NCI-H2171 treated with DMSO at 0.1 percent for 48 hours (cell line): Measurements from ENCODE around the gene WDSUB1.

Source experiments
- DNase-seq: peaks from one replicate; lab custom pipeline; 2025; lab: John Stamatoyannopoulos, UW

Gene WDSUB1, protein sequence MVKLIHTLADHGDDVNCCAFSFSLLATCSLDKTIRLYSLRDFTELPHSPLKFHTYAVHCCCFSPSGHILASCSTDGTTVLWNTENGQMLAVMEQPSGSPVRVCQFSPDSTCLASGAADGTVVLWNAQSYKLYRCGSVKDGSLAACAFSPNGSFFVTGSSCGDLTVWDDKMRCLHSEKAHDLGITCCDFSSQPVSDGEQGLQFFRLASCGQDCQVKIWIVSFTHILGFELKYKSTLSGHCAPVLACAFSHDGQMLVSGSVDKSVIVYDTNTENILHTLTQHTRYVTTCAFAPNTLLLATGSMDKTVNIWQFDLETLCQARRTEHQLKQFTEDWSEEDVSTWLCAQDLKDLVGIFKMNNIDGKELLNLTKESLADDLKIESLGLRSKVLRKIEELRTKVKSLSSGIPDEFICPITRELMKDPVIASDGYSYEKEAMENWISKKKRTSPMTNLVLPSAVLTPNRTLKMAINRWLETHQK

DNA sequence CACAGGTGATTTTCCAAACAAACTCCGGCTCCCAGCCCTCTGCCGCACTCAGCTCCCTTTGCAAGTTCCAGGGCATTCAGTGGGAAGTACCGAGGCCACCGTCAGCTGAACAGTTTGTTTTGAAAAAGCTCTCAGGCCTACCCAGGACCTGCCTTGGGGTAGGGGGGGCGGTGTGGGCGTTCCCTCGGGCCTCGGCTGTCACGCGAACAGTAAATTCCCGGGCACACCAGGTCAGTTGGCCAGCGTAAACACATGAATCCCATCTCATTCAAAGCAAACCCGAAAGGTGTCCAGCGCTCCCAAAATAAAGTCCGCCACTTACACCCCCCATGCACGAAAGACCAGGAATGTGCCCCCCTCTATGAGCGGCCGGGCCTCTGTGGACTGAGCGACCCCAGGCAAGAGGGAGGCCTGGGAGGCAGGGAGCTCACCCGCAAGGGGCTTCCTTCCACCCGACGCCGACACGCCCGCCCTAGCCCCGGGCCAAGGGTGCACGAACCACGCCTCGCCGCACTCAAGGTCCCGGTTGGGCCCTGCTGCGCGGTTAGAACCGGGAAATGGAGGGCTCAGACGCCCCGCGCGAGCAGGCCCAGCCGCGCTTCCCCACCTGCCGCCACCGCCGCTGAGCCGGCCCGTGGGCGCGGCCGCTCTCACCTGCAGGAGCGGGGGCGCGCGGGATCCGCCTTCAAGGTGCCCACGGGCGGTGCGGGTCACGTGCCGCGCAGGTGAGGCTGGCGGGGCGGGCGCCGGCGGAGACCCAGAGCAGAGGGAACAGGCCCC lies at the start of gene WDSUB1:
TSS of gene WDSUB1 (minus strand) at position 775 of the 780 bp plus-strand sequence. CDS start 3,634 bp downstream, outside the sequence.
- peak; percentile 85 for DNase-seq

DNA sequence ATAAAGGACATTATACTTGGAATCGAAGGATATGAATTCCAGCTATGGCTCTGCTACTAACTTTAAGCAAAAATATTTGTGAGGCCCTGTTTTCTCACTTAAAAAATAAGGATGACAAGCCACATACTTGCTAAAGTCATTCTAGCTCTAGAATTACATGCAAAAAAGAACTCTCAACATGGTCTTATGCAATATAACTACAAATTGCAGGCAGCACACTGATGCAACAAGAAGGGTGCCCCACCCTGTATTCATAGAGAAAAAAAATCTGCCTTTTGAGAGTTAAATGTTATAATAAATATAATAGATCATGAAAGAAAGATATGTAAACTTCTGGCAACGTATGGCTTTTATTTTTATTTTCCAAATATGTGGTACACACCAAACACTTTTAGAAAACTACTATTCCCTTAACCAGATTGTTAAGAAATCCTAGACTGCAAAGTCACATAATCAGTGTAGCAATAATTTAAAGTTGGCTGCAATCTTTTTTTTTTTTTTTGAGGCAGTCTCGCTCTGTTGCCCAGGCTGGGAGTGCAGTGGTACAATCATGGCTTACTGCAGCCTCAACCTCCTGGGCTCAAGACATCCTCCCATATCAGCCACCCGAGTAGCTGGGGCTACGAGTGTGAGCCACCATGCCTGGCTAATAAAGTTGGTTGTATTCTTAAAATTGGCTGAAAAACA lies 40.2 kb upstream of the WDSUB1 start:
- DNase-seq, result no peak

DNA sequence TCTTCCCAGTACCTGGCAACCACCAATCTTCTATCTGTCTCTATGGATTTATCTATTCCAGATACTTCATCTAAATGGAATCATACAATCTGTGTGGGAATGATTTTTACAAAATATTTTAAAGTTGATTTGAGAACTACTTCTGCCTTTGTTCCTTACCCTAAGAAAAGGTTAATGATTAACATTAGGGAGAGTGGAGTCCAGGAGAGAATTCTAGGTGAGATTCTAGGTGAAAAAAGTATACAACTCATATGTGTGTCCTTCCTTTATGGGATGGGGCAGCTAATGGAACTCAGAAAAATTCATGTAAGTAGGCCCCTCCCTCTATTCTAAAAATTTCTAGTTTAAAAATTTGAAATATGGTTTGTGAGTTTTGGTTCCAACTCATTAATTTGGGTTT lies 35.9 kb upstream of the WDSUB1 start:
- no peak for DNase-seq

DNA sequence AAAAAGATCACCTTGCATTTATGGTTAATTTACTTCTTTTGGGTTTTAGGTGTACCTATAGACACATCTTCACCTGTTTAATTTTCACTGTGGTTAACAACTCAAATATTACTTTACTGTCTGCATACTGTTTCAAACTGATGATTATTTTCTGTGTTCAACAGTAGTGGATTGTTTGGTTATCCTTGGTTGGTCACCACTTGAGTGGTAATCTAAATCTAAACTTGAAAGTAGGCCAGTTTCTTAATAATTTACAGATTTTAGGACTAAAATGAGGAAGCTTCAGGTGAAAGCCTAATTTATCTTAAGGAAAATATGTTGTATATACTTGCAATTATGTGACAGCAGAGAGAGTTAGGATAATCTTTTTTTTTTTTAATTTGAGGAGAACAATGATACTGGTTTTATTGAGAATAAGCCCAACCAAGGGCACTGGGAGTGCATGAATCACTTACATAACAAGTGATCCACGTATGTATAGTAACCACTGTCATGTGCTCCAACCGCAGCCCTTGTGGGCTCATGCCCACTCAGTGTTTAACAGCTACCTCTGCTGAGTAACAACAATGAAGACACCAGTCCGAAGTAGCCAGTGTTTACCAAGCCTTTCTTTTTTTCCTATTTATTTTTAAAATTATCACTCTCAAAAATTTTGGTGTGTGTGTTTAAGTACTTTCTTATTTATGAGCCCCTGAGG lies 31.0 kb upstream of the WDSUB1 start:
- DNase-seq, result no peak

DNA sequence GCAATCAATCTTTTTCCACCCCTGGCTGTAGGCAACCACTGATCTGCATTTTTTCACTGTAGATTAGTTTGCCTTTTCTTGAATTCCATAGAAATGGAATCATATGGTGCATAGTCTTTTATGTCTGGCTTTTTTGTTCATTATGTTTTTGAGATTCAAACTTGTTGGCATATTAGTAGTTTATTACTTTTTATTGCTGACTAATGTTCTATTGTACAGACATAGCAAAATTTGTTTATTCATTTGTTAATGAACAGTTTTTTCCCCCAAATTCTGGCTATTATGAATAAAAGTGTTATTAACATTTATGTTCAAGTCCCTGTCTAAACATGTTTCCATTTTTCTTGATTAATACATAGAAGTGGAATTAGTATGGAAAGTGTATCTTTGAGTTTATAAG lies 21.4 kb upstream of the WDSUB1 start:
- DNase-seq, result no peak

DNA sequence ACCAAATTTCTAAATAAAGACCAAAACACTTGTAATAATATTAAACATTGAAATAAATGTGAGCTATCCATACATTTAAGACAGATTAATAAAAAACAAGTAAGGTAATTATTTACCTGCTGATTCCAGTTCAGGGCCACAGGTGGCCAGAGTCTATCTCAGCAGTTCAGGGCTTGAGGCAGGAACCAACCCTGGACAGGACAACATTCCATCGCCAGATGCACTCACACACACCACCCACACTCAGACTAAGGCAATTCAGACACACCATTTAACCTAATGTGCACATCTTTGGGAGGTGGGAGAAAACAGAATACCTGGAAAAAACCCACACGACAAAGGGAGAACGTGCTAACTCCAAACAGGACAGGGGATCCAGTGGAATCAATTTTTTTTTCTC lies 14.1 kb upstream of the WDSUB1 start:
- DNase-seq, result no peak

DNA sequence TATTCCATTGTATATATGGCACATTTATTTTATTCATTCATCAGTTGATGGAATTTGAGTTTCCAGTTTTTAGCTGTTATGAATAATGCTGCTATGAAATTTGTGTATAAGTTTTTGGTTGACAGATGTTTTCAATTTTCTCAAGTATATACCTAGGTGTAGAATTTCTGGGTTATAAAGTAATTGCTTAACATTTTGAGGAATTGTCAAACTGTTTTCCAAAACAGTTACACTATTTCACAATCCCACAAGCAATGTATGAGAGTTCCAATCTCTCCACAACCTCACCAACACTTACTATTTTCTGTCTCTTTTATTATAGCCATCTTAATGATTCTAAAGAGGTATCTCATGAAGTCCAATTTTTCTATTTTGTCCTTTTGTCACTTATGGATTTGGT lies 12.5 kb upstream of the WDSUB1 start:
- no peak for DNase-seq

DNA sequence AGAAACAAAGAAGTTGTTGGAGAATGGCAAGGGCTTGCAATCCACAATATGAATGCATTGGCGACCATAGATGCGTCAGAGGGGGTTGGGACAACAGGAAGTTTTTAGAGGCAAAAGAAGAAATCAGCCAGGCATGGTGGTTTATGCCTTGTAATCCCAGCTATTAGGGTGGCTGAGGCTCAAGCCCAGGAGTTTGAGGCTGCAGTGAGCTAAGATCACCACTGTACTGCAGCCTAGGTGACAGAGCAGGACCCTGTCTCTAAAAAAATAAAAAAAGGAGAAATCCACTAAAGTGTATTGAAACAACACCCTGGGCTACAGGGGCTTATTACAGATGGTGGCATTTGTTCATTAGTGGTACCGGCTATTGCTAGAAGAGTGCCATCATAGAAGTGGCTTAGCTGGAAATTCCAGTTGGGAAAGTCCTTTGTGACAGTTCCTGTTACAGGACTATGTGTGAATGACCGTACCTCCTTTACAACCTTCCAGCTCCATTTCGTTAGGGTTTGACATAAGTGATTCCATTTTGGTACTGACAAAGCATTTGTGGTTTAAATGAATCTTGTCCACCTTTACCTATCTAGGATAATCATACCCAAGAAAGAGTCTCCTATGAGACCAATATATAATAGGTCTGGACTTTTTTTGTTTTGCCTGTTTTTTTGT lies 10.7 kb upstream of the WDSUB1 start:
- no peak for DNase-seq

DNA sequence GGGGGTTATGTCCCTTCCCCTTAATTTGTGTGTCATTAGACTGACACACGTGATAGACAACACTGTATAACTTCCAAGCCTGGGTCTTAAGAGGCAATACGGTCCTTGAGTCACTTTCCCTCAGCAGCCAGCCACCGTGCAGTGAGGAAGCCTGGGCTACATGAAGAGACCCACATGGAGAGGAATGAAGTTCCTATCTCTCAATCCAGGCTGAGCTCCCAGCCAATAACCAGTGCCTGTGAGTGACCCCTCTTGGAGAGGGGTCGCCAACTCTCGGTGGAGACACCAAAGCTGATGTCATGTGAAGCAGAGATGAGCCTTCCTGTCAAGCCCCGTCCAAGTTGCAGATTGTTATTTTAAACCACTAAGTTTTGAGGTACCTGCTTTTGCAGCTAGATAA lies 5.7 kb upstream of the WDSUB1 start:
- no peak for DNase-seq

DNA sequence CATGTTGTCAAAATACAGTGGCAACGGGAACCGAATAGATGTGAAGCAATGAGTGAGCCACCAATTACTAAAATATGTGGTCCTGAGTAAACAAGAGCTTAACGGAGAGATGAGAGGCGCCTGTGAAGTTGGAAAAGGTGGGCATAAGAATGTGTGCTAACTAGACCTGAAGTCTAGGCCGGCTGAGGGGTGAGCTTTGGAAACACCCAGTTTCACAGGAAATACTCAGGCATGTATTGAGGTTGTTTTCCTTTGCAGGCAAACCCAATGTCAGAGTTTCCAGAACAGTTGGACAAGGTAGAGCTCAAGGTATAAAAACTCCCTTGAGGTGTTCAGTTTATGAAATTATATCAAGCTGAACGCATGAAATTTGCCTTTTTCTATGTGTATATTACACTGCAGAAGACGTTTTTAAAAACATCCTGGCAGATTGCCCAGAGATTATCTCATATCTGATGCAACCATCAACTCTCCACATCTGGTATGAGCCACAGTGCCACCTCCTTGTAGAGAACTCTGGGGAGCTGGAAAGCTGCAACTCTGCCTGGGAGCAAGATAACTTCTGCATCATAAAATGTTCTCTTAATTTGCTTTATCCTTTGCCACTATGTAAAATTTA lies 3.9 kb upstream of the WDSUB1 start:
- peak; percentile 85 for DNase-seq

DNA sequence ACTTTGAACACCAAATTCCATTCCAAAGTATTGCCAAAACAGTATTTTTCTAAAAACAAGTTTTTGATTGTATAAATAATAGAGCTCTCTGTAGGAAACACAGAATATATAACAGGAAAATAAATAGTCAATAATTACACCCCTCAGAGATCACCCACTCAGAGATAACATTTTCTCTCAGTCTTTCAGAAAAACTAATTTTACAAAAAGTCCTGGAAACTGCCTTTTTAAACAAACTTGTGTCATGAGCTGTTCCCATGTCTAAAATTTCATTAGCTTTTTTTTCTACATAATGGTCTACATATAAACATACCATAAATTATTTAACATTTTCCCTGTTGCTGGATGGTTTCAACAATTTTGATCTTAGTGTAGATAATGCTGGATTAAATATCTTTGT lies 1.2 kb upstream of the WDSUB1 start:
- DNase-seq, result no peak

DNA sequence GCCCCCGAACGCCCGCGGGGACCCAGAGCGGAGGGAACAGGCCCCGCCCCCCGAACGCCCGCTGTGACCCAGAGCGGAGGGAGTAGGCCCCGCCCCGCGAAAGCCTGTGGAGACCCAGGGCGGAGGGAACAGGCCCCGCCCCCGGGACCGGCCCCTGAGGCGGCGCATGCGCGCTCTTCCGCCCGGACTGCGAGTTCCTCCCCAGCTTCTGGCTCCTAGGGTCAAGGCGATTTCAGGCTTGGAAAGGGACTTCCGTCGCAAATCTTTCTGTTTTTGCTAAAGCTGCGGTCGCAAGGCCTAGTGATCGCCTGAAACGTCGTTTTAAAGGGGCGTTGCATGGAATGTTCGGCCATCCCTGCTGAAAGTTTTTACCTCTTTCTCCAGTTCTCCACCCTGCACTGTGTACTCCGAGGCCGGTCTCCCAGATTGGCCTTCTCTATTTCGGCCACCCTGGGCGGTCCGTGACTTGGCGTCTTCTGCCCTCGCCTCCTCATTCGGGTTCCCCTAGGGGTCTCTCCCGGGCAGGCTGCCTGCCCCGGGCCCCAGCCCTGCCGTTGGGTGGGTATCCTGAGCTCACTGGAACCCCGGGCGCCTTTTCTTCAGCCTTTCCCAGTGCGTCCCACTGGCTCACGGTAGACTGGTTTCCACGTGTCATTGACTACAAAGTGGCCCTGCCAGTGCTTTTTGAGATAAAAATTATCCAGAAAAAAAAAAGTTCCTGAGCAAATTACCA lies 372 bp upstream of the WDSUB1 start:
- DNase-seq, result peak; percentile 95

DNA sequence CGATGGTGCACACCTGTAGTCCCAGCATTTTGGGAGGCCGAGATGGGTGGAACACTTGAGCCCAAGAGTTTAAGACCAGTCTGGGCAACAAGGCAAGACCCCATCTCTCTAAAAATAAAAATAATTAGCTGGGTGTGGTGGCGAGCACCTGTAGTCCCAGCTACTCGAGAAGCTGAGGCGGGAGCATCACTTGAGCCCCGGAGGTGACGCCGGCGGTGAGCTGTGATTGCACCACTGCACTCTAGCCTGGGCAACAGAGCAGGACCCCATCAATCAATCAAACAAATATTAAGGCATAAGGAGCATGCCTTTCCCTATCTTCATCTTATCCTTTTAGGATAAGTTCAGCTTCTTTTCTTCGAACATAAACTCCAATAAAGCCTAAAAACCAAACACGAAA lies 1.1 kb downstream of the WDSUB1 start:
- no peak for DNase-seq

DNA sequence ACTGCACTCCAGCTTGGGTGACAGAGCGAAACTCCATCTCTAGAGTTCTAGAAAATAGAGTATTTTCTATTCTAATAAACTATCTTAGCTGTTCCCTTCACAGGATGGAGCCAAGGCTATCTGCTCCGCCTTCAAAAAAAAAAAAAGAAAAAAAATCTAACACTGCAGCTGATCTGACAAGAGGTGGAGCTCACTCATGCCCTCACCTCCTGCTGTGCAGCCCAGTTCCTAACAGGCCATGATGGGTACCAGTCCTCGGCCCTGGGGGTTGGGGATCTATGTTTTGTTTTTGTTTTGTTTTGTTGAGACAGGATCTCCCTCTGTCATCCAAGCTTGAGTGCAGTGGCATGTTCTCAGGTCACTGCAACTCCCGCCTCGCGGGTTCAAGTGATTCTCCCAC lies 3.0 kb downstream of the WDSUB1 start:
- no peak for DNase-seq

DNA sequence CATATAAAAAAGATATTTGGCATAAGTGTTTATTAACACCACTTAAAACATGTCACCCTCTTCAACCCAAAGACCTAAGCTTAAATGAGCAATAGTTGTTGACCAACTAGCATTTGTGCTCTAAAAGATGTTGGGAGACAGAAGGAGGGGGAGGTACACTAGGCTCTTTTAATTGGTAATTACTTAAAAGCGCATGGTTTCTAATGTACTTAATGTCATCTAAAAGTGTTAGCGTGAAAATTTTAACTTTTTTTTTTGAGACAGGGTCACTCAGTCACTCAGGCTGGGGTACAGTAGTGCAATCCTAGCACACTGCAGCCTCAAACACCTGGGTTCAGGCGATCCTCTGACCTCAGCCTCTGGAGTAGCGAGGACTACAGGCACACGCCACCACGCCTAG lies 5.5 kb downstream of the WDSUB1 start:
- no peak for DNase-seq

DNA sequence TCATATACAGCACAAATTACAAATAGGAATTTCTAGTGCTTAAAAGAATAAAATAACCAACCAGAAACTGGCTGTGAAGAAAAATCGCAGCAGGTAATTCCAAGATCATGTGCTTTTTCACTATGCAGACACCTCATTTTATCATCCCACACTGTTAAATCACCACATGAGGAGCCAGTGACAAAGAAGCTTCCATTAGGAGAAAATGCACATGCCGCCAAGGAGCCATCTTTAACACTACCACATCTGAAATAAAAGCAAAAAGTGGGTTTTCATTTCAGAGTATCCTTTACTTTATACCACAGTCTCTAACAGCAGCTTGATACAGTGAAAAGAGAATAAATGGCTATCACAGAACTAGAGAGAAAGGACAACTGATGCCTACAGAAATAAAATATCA lies 6.8 kb downstream of the WDSUB1 start:
- DNase-seq, result no peak

DNA sequence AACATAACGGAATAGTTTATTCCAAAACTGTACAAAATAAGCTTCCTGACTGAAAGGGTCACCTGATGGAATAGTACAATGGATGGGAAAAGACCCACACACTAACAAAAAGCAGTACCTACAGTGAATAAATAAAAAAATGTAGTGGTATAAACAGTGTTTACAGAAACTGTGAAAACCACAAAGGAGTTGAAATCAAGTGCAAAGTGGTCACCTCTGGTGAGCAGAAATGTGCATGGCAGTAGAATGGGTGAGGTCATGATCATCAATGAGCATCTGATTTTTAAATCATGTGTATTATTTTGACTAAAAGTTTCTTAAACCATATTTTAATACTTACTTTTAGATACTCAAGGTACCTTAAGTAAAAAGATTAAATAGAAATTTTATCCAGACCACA lies 11.4 kb downstream of the WDSUB1 start:
- DNase-seq, result no peak

DNA sequence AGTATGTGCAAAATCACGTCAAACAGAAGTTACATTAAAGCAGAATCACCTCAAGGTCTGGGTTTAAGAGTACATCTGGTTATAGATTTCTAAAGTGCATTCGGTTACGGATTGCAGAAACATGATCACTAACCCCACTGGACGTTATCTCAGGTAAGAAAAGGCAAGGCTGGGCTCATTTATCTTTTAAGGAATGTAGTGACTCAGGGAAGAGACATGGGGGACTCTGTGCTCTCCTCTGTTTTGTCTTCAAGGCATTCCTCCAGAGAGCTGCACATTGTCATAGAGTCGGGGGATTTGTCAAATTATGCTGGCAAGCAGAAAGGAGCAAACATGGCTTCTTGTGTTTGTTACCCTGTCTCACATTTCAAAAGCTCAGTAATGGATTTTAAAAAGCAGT lies 14.3 kb downstream of the WDSUB1 start:
- DNase-seq, result no peak

DNA sequence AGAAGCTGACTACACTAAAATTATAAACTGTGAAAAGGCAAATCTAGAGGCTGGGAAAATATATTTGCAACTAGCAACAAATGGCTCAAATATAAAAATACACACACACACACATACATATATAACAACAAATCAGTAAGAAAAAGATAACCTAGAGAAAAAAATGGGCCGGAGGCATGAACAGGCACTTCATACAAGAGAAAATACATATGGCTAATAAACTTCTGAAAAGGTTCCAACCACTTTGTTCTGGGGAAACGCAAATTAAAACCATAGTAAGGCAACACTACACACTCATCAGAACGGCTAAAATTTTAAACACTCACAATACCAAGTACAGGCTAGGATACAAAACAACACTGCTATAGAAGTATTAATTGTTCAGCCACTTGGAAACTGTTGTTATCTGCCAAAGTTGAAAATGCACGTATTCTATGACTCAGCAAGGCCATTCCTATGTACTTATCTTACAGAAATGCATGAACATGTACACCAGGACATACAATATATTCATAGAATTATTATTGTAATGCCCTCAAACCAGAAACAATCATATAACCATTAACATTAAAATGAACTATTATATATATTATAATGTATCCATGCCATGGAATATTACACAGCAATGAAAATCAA lies 15.6 kb downstream of the WDSUB1 start:
- no peak for DNase-seq

DNA sequence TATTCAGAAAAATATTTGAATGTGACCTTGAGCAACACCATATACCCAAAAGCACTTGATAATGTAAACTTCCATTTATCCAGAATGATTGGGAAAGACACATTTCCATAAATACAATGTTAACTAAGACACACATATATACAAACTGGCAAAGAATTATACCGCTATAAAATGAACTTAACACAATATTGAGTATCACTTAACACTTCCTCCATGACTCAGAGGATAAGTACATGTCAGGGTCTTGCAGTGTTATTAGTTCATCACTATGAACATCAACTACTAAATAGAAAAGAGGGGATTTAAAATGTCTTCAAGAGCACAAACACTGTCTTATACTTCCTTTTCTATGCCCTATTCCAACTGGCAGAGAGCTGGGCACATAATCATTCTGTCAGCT lies 18.6 kb downstream of the WDSUB1 start:
- DNase-seq, result no peak
